Measurements from ENCODE around the gene ARID5A.

ARID5A gene

DNA sequence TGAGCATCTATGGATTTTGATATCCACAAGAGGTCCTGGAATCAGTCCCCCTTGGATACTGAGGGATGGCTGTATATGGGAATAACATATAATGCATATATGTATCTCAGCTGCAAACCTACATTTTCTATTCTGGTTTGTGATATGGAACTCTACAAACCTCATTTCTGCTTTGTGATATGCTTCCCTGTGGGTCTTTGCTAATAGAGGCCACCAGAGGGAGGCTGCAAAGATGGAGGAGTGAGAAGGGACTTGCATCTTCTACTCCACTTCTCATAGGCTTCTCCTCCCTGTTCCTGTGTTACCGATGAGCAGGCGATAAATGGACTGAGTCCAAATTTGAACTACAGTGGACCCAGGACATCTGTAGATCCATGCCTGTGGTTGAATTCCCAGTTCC is 37.8 kb downstream of the ARID5A start:
- Histone ChIP-seq H3K9me2 (replicated peaks; ENCODE audit: low read depth, low read length) (no peaks in the 10 kb centered on the region), H3K79me2 (ENCODE audit: insufficient read depth, low read length) (no peaks in the 10 kb centered on the region), H3K9ac (ENCODE audit: low read depth, low read length, poor library complexity, severe bottlenecking) (no peak overlapping the region), H3K36me3 (ENCODE audit: insufficient read depth, low read length) (no peaks in the 10 kb centered on the region), H3F3A (ENCODE audit: low read depth) (no peaks in the 10 kb centered on the region), H3K27me3 (ENCODE audit: insufficient read depth, low read length, poor library complexity, severe bottlenecking) (no peaks in the 10 kb centered on the region), H4K20me1 (ENCODE audit: insufficient read depth, low read length, poor library complexity, severe bottlenecking) (no peaks in the 10 kb centered on the region), H3K9me3 (ENCODE audit: insufficient read depth, low read depth, low read length) (no peaks in the 10 kb centered on the region), H3K4me3 (ENCODE audit: low read length, poor library complexity, severe bottlenecking) (no peak overlapping the region), H3K4me2 (ENCODE audit: low read depth, low read length, poor library complexity, severe bottlenecking) (no peak overlapping the region), H3K4me1 (ENCODE audit: insufficient read depth, low read length, poor library complexity, severe bottlenecking) (no peaks in the 10 kb centered on the region), H2AFZ (ENCODE audit: low read length) (no peak overlapping the region)
- TF ChIP-seq, protein P1, sequence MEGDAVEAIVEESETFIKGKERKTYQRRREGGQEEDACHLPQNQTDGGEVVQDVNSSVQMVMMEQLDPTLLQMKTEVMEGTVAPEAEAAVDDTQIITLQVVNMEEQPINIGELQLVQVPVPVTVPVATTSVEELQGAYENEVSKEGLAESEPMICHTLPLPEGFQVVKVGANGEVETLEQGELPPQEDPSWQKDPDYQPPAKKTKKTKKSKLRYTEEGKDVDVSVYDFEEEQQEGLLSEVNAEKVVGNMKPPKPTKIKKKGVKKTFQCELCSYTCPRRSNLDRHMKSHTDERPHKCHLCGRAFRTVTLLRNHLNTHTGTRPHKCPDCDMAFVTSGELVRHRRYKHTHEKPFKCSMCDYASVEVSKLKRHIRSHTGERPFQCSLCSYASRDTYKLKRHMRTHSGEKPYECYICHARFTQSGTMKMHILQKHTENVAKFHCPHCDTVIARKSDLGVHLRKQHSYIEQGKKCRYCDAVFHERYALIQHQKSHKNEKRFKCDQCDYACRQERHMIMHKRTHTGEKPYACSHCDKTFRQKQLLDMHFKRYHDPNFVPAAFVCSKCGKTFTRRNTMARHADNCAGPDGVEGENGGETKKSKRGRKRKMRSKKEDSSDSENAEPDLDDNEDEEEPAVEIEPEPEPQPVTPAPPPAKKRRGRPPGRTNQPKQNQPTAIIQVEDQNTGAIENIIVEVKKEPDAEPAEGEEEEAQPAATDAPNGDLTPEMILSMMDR (conservative IDR thresholded peaks at IDR 0.05; ENCODE audit: low read length), result peak; percentile 23; the same call in 1 of the 2 replicates
- TF ChIP-seq EZH2phosphoT487 (IDR thresholded peaks at IDR 0.05; ENCODE audit: borderline replicate concordance), result no peak

DNA sequence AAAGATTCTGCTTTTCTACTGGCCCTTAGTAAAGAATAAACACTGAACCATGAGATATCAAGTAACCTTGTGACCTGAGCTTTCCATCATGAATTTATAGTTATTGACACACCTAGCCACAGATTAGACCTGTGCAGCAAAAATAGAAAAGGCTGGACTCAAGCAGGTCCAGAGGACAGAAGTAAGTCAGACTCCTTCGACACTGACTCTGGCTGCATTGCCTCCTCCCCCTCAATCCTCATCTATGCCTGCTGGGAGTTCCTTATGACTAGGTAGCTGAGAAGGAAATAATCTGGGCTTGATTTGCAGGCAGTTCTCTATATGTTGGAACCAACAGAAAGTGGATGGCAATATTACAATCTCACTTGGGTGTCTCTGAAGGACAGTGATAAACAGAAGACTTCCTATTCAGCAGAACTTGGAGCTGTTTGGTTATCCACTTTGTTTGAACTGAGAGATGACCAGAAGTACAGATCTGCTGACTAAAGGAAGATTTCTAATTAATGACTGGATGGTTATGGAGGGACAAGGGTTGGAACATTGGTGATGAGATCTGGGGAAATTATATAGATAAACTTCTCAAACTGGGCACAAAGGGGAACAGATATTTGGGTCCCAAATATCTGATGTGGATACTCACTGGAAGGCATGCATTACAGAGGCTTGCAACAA is 39.4 kb downstream of the ARID5A start:
- Histone ChIP-seq H3K36me3 (ENCODE audit: insufficient read depth, low read length) (no peaks in the 10 kb centered on the region), H3F3A (ENCODE audit: low read depth) (no peaks in the 10 kb centered on the region), H3K9me2 (replicated peaks; ENCODE audit: low read depth, low read length) (no peaks in the 10 kb centered on the region), H3K27me3 (ENCODE audit: insufficient read depth, low read length, poor library complexity, severe bottlenecking) (no peaks in the 10 kb centered on the region), H3K4me2 (ENCODE audit: low read depth, low read length, poor library complexity, severe bottlenecking) (no peak overlapping the region), H3K9me3 (ENCODE audit: insufficient read depth, low read depth, low read length) (no peaks in the 10 kb centered on the region), H4K20me1 (ENCODE audit: insufficient read depth, low read length, poor library complexity, severe bottlenecking) (no peaks in the 10 kb centered on the region), H3K4me1 (ENCODE audit: insufficient read depth, low read length, poor library complexity, severe bottlenecking) (no peaks in the 10 kb centered on the region), H3K4me3 (ENCODE audit: low read length, poor library complexity, severe bottlenecking) (no peak overlapping the region), H2AFZ (ENCODE audit: low read length) (no peak overlapping the region), H3K9ac (ENCODE audit: low read depth, low read length, poor library complexity, severe bottlenecking) (no peak overlapping the region), H3K79me2 (ENCODE audit: insufficient read depth, low read length) (no peaks in the 10 kb centered on the region)
- TF ChIP-seq, protein P1 (conservative IDR thresholded peaks at IDR 0.05; ENCODE audit: low read length), result no peak
- TF ChIP-seq EZH2phosphoT487 (IDR thresholded peaks at IDR 0.05; ENCODE audit: borderline replicate concordance), result no peak

DNA sequence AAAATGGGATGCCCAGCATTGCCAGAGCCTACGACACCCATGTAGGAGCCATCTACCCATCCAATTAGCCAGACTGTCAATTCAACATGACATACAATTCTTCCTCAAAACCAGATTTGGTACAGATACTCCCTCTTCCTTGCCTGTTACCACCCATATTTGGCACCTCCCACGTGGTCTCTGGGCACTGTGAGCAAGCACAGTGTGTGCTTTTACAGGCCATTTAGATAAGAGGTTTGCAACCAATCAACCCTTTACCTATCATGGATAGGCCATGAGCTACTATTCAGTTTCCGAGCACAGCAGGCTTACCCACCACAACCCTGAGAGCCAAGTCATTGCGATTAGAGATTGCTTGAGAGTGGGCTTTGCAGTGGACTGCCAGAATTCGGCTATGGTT is 40.9 kb downstream of the ARID5A start:
- Histone ChIP-seq H4K20me1 (ENCODE audit: insufficient read depth, low read length, poor library complexity, severe bottlenecking) (no peaks in the 10 kb centered on the region), H3K4me1 (ENCODE audit: insufficient read depth, low read length, poor library complexity, severe bottlenecking) (no peaks in the 10 kb centered on the region), H3K27me3 (ENCODE audit: insufficient read depth, low read length, poor library complexity, severe bottlenecking) (no peaks in the 10 kb centered on the region), H3K79me2 (ENCODE audit: insufficient read depth, low read length) (no peaks in the 10 kb centered on the region), H2AFZ (ENCODE audit: low read length) (no peak overlapping the region), H3K4me2 (ENCODE audit: low read depth, low read length, poor library complexity, severe bottlenecking) (no peak overlapping the region), H3F3A (ENCODE audit: low read depth) (no peaks in the 10 kb centered on the region), H3K9me2 (replicated peaks; ENCODE audit: low read depth, low read length) (no peaks in the 10 kb centered on the region), H3K36me3 (ENCODE audit: insufficient read depth, low read length) (no peaks in the 10 kb centered on the region), H3K4me3 (ENCODE audit: low read length, poor library complexity, severe bottlenecking) (no peak overlapping the region), H3K9ac (ENCODE audit: low read depth, low read length, poor library complexity, severe bottlenecking) (no peak overlapping the region), H3K9me3 (ENCODE audit: insufficient read depth, low read depth, low read length) (no peaks in the 10 kb centered on the region)
- TF ChIP-seq, protein P1 (conservative IDR thresholded peaks at IDR 0.05; ENCODE audit: low read length), result no peak
- no peak for TF ChIP-seq EZH2phosphoT487 (IDR thresholded peaks at IDR 0.05; ENCODE audit: borderline replicate concordance)
